22Rv1 (cell line): ENCODE measurements around the gene GTF2F1.

Experiments
- H3K27ac ChIP-seq: fragments of 450-650 bp; 2 replicates; pipeline ENCODE4 v1.5.1; 2017
- CTCF ChIP-seq: fragments of 450-650 bp; IDR thresholded peaks from 2 replicates; pipeline ENCODE4 v1.5.1; 2017; ENCODE audit warnings: mild to moderate bottlenecking
- ZFX ChIP-seq: fragments of 450-650 bp; IDR thresholded peaks from 2 replicates; pipeline ENCODE4 v1.6.1; 2017; ENCODE audit warnings: antibody characterized with exemption, borderline replicate concordance

The GTF2F1 gene

GRCh38 chr19:6414793-6415590, 22.0 kb upstream of the GTF2F1 start:
- H3K27ac ChIP-seq, result no peak overlapping the region

GRCh38 chr19:6413721-6414643, 21.0 kb upstream of the GTF2F1 start:
- TF ChIP-seq CTCF, result no peak
- no peak for TF ChIP-seq ZFX
- H3K27ac ChIP-seq, result no peak overlapping the region

More at GRCh38 chr19:6414793-6415590, 22.0 kb upstream of the GTF2F1 start:
- TF ChIP-seq CTCF, result no peak
- TF ChIP-seq ZFX, result no peak

GRCh38 chr19:6413291-6413690, 20.3 kb upstream of the GTF2F1 start:
- TF ChIP-seq ZFX (no peak), CTCF (no peak)
- no peak overlapping the region for H3K27ac ChIP-seq

- H3K27ac ChIP-seq, result no peak overlapping the region
- TF ChIP-seq CTCF (peak; percentile 85), ZFX (no peak)
These were observed 19.6 kb upstream of the GTF2F1 start for GRCh38 chr19:6412447-6413091.

GRCh38 chr19:6412061-6412446, 19.1 kb upstream of the GTF2F1 start:
- TF ChIP-seq ZFX, result no peak
- no peak for TF ChIP-seq CTCF
- no peak overlapping the region for H3K27ac ChIP-seq

- TF ChIP-seq ZFX (no peak), CTCF (no peak)
- H3K27ac ChIP-seq, result no peak overlapping the region
These were observed 16.4 kb upstream of the GTF2F1 start for GRCh38 chr19:6409346-6409745.
